ELF-1 (cell line): ENCODE data around the gene NR1I3.
A peak's percentile ranks its signal among the peaks of the same experiment; 100 is the strongest.

Source experiments
- DNase-seq: peaks from one replicate; pipeline ENCODE4 v3.0.0-alpha.2; 2016; ENCODE audit warnings: low read depth, low spot score

NR1I3 gene

DNA sequence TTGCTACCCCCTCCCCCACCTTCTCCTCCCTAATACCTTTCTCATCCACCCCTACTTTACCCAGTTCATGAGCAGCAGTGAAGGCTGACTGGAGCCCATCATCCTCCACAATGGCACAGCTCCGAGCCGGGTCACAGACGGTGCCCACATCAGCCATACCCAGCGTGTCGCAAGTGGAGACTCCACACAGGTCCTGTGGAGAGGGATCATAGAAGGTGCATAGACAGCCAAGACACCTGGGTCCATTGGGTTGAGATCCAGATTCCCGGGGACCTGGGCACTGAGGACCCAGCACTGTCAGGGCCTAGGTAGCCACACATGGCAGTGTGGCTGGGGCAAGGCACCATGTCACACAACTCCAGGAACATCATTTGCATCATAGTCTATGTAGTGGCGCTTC, 41.9 kb downstream of the NR1I3 start:
- no peak for DNase-seq

DNA sequence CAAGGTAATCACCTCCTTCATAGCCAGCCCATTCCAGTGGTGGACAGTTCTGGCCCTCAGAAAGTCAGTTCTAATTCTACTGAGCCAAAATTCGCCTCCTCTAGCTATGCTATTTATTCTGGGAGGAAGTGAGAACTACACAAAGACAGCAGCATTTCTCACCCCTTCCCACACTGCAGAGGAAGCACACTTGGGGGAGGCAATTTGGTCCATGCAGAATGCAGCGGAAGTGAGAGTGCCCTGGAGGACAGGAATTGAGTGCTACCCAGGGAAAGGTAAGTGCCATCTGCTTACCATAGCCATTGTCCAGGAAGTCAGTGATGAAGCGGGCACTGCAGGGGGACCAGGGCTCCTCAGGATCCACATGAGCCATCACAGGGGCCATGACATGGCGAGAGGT, 42.8 kb downstream of the NR1I3 start:
- DNase-seq = no peak

DNA sequence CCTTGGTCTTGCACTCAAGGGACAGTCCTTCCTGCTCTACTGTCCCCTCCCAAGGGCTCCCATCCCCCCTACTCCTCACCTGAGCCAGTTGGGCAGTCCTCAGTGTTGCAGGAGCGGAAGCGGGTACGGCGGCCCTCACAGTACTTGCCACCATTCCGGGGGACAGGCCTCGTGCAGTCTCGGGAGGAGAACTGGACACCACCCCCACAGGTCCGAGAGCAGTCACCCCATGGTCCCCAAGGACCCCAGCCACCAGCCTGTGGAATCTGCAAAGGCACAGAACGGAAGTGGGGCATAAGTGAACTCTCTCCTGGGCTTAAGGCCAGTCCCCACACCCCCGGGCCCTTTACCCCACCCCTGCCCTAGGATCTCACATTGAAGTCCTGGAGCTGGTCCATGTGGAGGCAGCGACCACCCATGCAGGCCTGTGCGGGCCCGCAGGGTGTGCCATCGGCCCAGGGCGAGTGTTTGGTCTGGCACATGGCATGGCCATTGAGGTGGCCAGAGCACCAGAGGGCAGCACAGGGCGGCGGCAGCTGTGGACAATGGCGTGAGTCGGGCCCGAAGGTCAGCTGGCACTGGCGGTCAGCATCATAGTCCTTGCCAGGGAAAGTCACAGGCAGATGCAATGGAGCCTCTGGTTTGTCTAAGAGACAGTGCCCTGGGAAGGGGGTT, 44.3 kb downstream of the NR1I3 start:
- no peak for DNase-seq

DNA sequence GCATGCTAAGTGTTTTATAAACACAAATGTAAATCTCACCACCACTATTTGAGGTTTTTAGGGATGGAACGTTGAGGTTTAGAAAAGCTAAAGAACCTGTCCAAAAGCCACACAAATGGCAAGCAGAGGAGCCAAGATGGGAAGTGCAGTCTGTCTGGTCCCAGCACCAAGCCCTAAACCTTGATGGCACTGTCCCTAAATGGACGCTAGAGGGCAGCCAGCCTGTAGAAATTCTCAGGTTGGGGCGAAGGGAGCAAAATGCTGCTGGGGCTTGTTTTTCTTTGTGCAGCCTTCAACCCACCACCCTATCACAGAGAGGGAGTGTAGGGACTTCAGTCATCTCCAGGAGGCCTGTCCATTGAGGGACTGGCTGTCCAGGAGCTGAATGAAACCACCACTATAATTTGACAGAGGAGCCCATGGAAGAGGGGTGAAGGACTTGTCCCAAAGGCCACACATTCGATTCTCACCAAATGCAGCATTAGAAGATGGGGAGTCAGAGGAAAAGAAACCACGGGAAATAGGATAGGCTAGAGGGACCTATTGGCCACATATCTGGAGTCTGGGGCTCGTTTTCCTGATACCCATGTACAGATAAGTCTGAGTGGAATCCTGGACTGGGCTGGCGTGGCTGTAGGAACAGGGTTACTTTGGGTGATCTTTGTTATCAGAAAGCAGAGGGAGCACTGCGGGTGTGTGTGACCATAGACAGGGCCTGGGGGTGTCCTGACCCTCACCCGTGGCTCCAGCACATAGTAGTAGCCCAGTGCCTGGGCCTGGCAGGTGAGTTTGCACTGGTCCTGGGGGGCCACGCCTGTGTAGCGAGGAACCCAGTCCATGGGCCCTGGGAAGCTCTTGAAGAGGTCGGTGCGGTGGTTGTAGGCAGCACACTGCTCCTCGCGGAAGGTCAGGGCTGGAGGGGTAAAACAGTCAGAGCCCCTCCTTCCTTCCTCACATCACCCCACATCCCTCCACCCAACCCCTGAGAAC, 45.2 kb downstream of the NR1I3 start:
- peak; percentile 86 for DNase-seq

- no peak for DNase-seq
Measured at GRCh38 chr1:161191971-161192370, 46.0 kb downstream of the NR1I3 start.

DNA sequence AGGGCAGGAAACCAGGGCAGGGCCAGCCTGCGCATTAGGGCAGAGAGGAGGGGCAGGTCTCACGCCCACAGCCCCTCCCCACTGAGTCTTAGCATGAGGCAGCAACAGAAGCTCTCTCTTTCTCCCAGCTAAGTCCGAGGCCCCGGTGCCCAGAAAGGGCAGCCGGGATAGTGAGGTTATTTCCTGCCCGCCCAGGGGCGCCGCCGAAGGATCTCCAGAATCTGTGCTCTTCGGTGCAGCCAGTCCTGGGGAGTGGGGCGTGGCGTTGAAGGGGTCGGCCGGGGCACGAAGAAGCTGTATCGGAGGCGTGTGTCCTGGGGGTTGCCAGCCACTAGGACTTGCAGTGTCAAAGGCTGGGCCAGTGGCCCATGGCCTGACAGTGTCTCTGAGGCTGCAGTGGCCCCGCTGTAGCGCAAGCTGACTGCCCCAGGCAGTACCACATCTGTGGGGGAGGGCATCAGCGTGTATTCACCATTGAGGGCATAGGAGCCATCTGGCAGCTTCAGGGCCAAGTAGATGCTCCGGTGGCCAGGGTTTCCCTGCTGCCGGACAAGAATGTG, 47.0 kb downstream of the NR1I3 start:
- DNase-seq = peak; percentile 60

DNA sequence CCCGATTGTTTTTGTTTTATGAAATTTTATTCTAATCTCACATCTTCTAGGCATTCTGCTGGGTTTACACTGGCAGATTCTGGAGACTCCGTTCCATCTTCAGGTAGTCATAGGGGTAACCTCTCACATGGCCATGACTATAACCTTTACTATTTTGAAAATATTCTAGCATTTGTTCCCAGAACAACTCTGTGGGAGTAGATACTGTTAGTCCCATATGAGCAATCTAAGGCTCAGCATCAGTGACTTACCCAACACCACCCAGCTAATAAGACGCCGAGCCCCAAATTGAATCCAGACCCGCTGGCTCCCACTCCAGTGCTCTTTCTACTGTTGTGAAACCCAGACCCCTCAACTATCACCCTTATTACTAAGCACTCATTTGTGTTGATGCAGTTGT, 49.0 kb downstream of the NR1I3 start:
- no peak for DNase-seq

- DNase-seq = no peak
Measured at GRCh38 chr1:161188381-161188780, 49.6 kb downstream of the NR1I3 start.

DNA sequence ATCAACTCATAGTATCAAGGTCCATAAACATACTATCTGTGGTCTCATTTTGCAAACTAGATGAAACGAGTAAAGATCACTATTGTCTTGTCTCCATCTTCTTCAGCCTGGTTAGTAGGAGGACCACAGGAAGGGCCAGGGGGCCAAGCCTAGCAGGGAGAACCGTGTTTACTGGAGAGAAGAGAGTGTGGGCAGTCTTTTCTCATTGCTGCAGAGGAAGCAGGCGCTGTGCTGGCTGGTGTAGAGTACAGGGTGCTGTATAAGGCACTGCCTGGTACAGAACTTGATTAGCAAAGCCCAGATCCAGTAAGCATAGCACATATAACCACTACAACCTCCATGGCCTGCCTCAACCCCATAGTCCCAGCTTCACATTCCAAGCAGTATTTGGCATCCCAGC, 50.7 kb downstream of the NR1I3 start:
- no peak for DNase-seq

GRCh38 chr1:161185732-161186311, 52.2 kb downstream of the NR1I3 start:
- DNase-seq = no peak

DNA sequence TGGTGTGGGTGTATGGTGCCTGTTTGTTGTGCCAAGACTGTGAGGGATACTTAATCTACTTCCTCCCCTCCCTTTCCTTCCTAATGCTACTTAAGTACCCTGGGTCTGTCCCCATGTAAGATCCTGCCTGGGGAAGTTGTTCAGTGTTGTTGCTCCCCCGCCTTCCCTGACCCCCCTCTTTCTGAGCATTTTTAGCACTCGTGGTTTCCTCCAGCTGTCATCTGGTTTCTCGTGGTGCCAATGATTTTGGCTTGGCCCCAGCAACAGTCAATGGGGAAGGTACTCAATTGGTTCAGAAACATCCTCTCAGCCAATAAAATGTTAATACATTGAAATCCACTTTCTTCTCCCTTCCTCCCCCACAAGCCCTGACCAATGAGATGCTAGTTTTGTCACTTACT, 52.7 kb downstream of the NR1I3 start:
- no peak for DNase-seq

GRCh38 chr1:161182214-161182613, 55.8 kb downstream of the NR1I3 start:
- no peak for DNase-seq

- DNase-seq = no peak
Measured at GRCh38 chr1:161180639-161181038, 57.4 kb downstream of the NR1I3 start.

DNA sequence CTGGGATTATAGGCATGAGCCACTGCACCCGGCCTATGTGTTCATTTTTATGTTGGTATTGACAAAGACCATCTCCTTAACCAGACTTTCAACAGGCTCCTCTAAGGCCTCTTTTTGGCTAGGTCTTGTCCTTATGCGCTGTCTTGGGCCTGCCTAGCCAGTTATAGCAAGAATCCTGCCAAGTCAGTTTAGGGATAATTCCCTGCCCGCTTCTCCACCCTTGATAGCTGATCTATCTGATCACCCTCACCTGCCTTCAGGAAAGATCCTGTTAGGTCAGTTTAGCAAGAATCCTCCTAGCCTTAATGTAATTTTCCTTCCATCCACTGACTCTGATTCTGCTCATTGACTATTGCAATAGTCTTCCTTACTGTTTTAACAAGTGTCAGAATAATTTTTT, 58.3 kb downstream of the NR1I3 start:
- no peak for DNase-seq
